HepG2 (cell line): ENCODE measurements around the gene DNAJC15. TPM values are rescaled to one million over a fixed set of nuclear protein-coding genes. Genes with fewer than 3 reads are reported as not detected.

Source experiments
- ATAC-seq: fragments of 200-7000 bp; cut with Tn5 transposase; 3 replicates; pipeline ENCODE4 v1.9.1; 2020; ENCODE audit warnings: mild to moderate bottlenecking, moderate library complexity
- BruUV-seq: library from RNA; stranded (reverse); fragments of 400-500 nt; replicated peaks from 2 replicates; lab custom pipeline; 2021; lab: Mats Ljungman, UMichigan
- CTCF ChIA-PET: fragments of 300-600 bp; formaldehyde crosslinking; extraction: SDS; loops from one replicate; lab custom pipeline; 2021; ENCODE audit warnings: low total read pairs, inconsistent platforms, low intra/inter-chr PET ratio; lab: Yijun Ruan, JAX
- POLR2A ChIA-PET: fragments of 350-600 bp; sonication (Branson Sonifier 250); formaldehyde crosslinking; loops from one replicate; lab custom pipeline; 2020; ENCODE audit warnings: antibody characterized with exemption, inconsistent platforms; lab: Yijun Ruan, JAX
- DNase-seq: peaks from one replicate; pipeline ENCODE4 v3.0.0-alpha.2; 2015; ENCODE audit warnings: low spot score
- FAIRE-seq: peaks from 3 replicates; lab custom pipeline; 2011; peaks lifted over from hg19 to GRCh38; lab: Jason Lieb, UNC
- H2AFZ ChIP-seq: one replicate; pipeline ENCODE4 v1.6.1; 2011; ENCODE audit warnings: low read length, inconsistent platforms
- H3K27ac ChIP-seq: fragments of 300-600 bp; 3 replicates; pipeline ENCODE4 v1.8.0; 2011; ENCODE audit warnings: mixed run types, mild to moderate bottlenecking, mixed read lengths, low read length, inconsistent platforms; ENCODE audit not compliant: insufficient read depth; ENCODE audit errors: extremely low read length
- H3K27me3 ChIP-seq, 2 experiments: fragments of 200-600 bp in 1 of 2; 2 replicates in 1 of 2; 3 replicates in 1 of 2; pipeline versions ENCODE4 v1.6.0 to v1.8.0; 2011; ENCODE audit warnings: low read length in 2 of 2, mild to moderate bottlenecking in 2 of 2, moderate library complexity in 2 of 2, inconsistent platforms in 1 of 2; ENCODE audit not compliant: insufficient read depth in 2 of 2, control insufficient read depth in 1 of 2
- H3K36me3 ChIP-seq, 2 experiments: fragments of 200-600 bp in 1 of 2; replicated peaks in 1 of 2; 2 replicates in 1 of 2; 3 replicates in 1 of 2; pipeline versions ENCODE4 v1.5.1 to v1.8.0; 2011; ENCODE audit warnings: low read length in 2 of 2, inconsistent platforms in 1 of 2; ENCODE audit not compliant: insufficient read depth in 2 of 2, control insufficient read depth in 1 of 2
- H3K4me1 ChIP-seq: 2 replicates; pipeline ENCODE4 v1.5.1; 2012; ENCODE audit warnings: low read length, inconsistent platforms; ENCODE audit not compliant: insufficient read depth
- H3K4me2 ChIP-seq: 2 replicates; pipeline ENCODE4 v1.6.0; 2011; ENCODE audit warnings: low read depth, low read length, inconsistent platforms
- H3K4me3 ChIP-seq, 3 experiments: fragments of 200-600 bp in 1 of 3; sonication (generic), shearing (Covaris generic) in 1 of 3; replicated peaks in 1 of 3; 2 replicates each; pipeline ENCODE4 v1.5.1; 2011 to 2016; ENCODE audit warnings: low read length in 3 of 3, inconsistent platforms in 2 of 3, low read depth in 2 of 3, mild to moderate bottlenecking in 2 of 3, control low read depth in 1 of 3, mixed read lengths in 1 of 3; ENCODE audit not compliant: insufficient read depth in 1 of 3
- H3K79me2 ChIP-seq: one replicate; pipeline ENCODE4 v1.6.1; 2011; ENCODE audit warnings: low read length, inconsistent platforms; ENCODE audit not compliant: insufficient read depth
- H3K9ac ChIP-seq: 2 replicates; pipeline ENCODE4 v1.6.0; 2011; ENCODE audit warnings: mild to moderate bottlenecking, low read depth, low read length, inconsistent platforms; ENCODE audit not compliant: insufficient read depth
- H3K9me3 ChIP-seq: 2 replicates; pipeline ENCODE4 v1.5.1; 2012; ENCODE audit warnings: mild to moderate bottlenecking, low read length
- H4K20me1 ChIP-seq: 2 replicates; pipeline ENCODE4 v1.6.0; 2011; ENCODE audit warnings: inconsistent platforms, mild to moderate bottlenecking, low read length, moderate library complexity; ENCODE audit not compliant: insufficient read depth
- ATF4 ChIP-seq, 2 experiments: fragments of 450-650 bp in 1 of 2; sonication (generic) in 1 of 2; formaldehyde crosslinking; IDR thresholded peaks; 2 replicates each; pipeline versions ENCODE4 v1.5.0 to v1.8.0; 2020 to 2022; ENCODE audit warnings: mild to moderate bottlenecking in 1 of 2, missing genetic modification reagents in 1 of 2
- BORCS8-MEF2B ChIP-seq: sonication (generic); formaldehyde crosslinking; IDR thresholded peaks from 2 replicates; pipeline ENCODE4 v1.8.0; 2022; ENCODE audit warnings: mild to moderate bottlenecking, missing genetic modification reagents
- CEBPB ChIP-seq: IDR thresholded peaks from 2 replicates; pipeline ENCODE4 v1.6.1; 2011; ENCODE audit warnings: low read depth, low read length, improper control_type of control experiment, borderline replicate concordance
- HOXA3 ChIP-seq: sonication (generic); formaldehyde crosslinking; IDR thresholded peaks from 2 replicates; pipeline ENCODE4 v1.5.0; 2020; ENCODE audit warnings: missing genetic modification reagents
- KDM6A ChIP-seq: IDR thresholded peaks from 2 replicates; pipeline ENCODE4 v1.6.1; 2016; ENCODE audit warnings: low read depth
- MBD4 ChIP-seq: IDR thresholded peaks from 2 replicates; pipeline ENCODE4 v1.6.1; 2012; ENCODE audit warnings: low read length, inconsistent platforms, borderline replicate concordance
- SIX1 ChIP-seq: sonication (generic); formaldehyde crosslinking; IDR thresholded peaks from 2 replicates; pipeline ENCODE4 v1.4.0; 2020; ENCODE audit warnings: missing genetic modification reagents, borderline replicate concordance
- SMAD1 ChIP-seq: sonication (generic); formaldehyde crosslinking; IDR thresholded peaks from 2 replicates; pipeline ENCODE4 v1.4.0; 2020; ENCODE audit warnings: missing genetic modification reagents, low read depth, mild to moderate bottlenecking, borderline replicate concordance
- SOX13 ChIP-seq, 3 experiments: fragments of 450-650 bp in 1 of 3; sonication (generic) in 1 of 3; formaldehyde crosslinking in 1 of 3; IDR thresholded peaks in 2 of 3; conservative IDR thresholded peaks in 1 of 3; 2 replicates each; pipeline versions ENCODE4 v1.5.0 to v1.6.1; 2016 to 2020; ENCODE audit warnings: antibody characterized with exemption in 1 of 3, mild to moderate bottlenecking in 1 of 3, missing compliant biosample characterization in 1 of 3, missing genetic modification reagents in 1 of 3, moderate library complexity in 1 of 3
- TCF7 ChIP-seq: sonication (generic); IDR thresholded peaks from 2 replicates; pipeline ENCODE4 v1.6.1; 2016; ENCODE audit warnings: antibody characterized with exemption, low read depth
- TERF1 ChIP-seq: sonication (generic); formaldehyde crosslinking; IDR thresholded peaks from 2 replicates; pipeline ENCODE4 v1.8.0; 2022; ENCODE audit warnings: mild to moderate bottlenecking, missing genetic modification reagents, moderate library complexity
- ZBTB38 ChIP-seq: sonication (generic); formaldehyde crosslinking; IDR thresholded peaks from 2 replicates; pipeline ENCODE4 v1.5.1; 2020; ENCODE audit warnings: mild to moderate bottlenecking, missing genetic modification reagents
- ZNF337 ChIP-seq: sonication (generic); formaldehyde crosslinking; IDR thresholded peaks from 2 replicates; pipeline ENCODE4 v1.5.1; 2020; ENCODE audit warnings: missing genetic modification reagents, low read depth, mild to moderate bottlenecking, borderline replicate concordance
- ZNF687 ChIP-seq: sonication (generic); formaldehyde crosslinking; IDR thresholded peaks from 2 replicates; pipeline ENCODE4 v1.5.1; 2020; ENCODE audit warnings: mild to moderate bottlenecking, missing genetic modification reagents, moderate library complexity
- ZNF740 ChIP-seq: sonication (generic); formaldehyde crosslinking; IDR thresholded peaks from 2 replicates; pipeline ENCODE4 v1.4.0; 2020; ENCODE audit warnings: missing genetic modification reagents
- ZNF761 ChIP-seq: sonication (generic); formaldehyde crosslinking; conservative IDR thresholded peaks from 2 replicates; pipeline ENCODE4 v1.4.0; 2020; ENCODE audit warnings: mild to moderate bottlenecking, missing genetic modification reagents
- WGBS: methylation state at CpG from one replicate; pipeline ENCODE4 v1.1.6; 2017; ENCODE audit warnings: low lambda C conversion rate; 5-methylcytosine and 5-hydroxymethylcytosine counted together
- in situ Hi-C: cut with HindIII; loops from 2 replicates; pipeline ENCODE4 v1.10.0; 2017; ENCODE audit warnings: low pct_unique_long_range_greater_than_20kb; ENCODE audit not compliant: extremely low pct_ligation_motif_present
- intact Hi-C: fragments of 100-400 bp; cut with micrococcal nuclease; formaldehyde crosslinking; loops from one replicate; pipeline ENCODE4 v1.10.0; 2022; ENCODE audit not compliant: unreplicated experiment
- polyA plus RNA-seq, 8 experiments: library from polyadenylated mRNA; depleted of rRNA in 3 of 8; stranded (reverse) in 7 of 8; unstranded in 1 of 8; fragments of >200 nt; fragmentation: Illumina TruSeq in 4 of 8; extraction: Trizol in 4 of 8; gene quantifications; 2 replicates each; pipeline versions ENCODE4 v1.2.1 to v1.2.3, GENCODE V29; 2011 to 2016; ENCODE audit warnings: low read depth in 4 of 8, missing spikeins in 1 of 8, mixed read lengths in 1 of 8; ENCODE audit not compliant: insufficient read depth in 1 of 8
- total RNA-seq, 5 experiments: library from RNA; depleted of rRNA; stranded (reverse); fragments of >200 nt; fragmentation: Illumina TruSeq; extraction: Trizol; gene quantifications; 2 replicates each; pipeline ENCODE4 v1.2.3, GENCODE V29; 2016; ENCODE audit warnings: low read depth in 1 of 5

Gene DNAJC15
- total and polyA plus RNA-seq, 2 of the 13 experiments (the other 11 are each of a cell fraction or from before 2014, with no cell fraction given) = 23.0 to 31.9 TPM

GRCh38 chr13:43113603-43114002 is 90.2 kb downstream of the DNAJC15 start:
- Histone ChIP-seq H3K27ac (no peak overlapping the region), H3K9ac (no peak overlapping the region), H3K9me3 (no peaks in the 10 kb centered on the region), H3K4me3 (no peak overlapping the region), H3K4me2 (no peak overlapping the region), H3K4me1 (peaks cover 10% of the 10 kb centered on the region), H3K79me2 (no peaks in the 10 kb centered on the region), H2AFZ (no peak overlapping the region), H3K27me3 (no peaks in the 10 kb centered on the region), H3K36me3 (no peaks in the 10 kb centered on the region), H4K20me1 (no peaks in the 10 kb centered on the region)
- in situ Hi-C loops (no loop called here), intact Hi-C loops (no loop called here)
- ChIA-PET CTCF (no interaction called here), POLR2A (no interaction called here)
- no TSS peak for BruUV-seq
- TF ChIP-seq TCF7 (no peak), ZNF740 (CRISPR knock-in tag) (no peak), ZBTB38 (CRISPR knock-in tag) (no peak), ZNF337 (CRISPR knock-in tag) (no peak), ATF4 (CRISPR knock-in tag; IDR thresholded peaks at IDR 0.05) (no peak), CEBPB (no peak), BORCS8-MEF2B (CRISPR knock-in tag) (no peak), MBD4 (no peak), HOXA3 (CRISPR knock-in tag) (no peak), ZNF761 (no peak), KDM6A (CRISPR knock-in tag) (no peak), SOX13 (IDR thresholded peaks at IDR 0.05) (no peak), SOX13 (CRISPR knock-in tag; conservative IDR thresholded peaks at IDR 0.05 in 1 of 2, IDR thresholded peaks at IDR 0.05 in 1 of 2) (no peak), SIX1 (CRISPR knock-in tag) (no peak), ZNF687 (CRISPR knock-in tag) (no peak), SMAD1 (CRISPR knock-in tag) (no peak), TERF1 (CRISPR knock-in tag) (no peak)
- 7% methylated on average over 1 of the region's 1 CpG for WGBS
- DNase-seq = peak; percentile 25
- FAIRE-seq = peak; percentile 28
- peak; percentile 87 for ATAC-seq
